ENCODE results near the gene SFXN3.

GRCh38 chr10:101056365-101057151 lies 25.5 kb downstream of the SFXN3 start:
- TF ChIP-seq CTCF (IDR thresholded peaks at IDR 0.05; ENCODE audit: low read length), result no peak
- no peak for TF ChIP-seq EZH2 (IDR thresholded peaks at IDR 0.05; ENCODE audit: borderline replicate concordance, low read length)

All from OCI-LY1 (cell line).